Stimulated activated CD4-positive, alpha-beta T cell treated with anti-CD3 and anti-CD28 coated beads, Interleukin-1b, Interleukin-23, amount 100 ng/mL, for 48 hours (primary cell): Measurements from ENCODE around the gene C1orf56.

Experiments used
- DNase-seq: peaks from one replicate; pipeline ENCODE4 v3.0.0-alpha.2; 2020

The C1orf56 gene

GRCh38 chr1:151047591-151047924 lies at the start of gene C1orf56:
TSS of gene C1orf56 (plus strand) at chr1:151047751. CDS start at chr1:151047848, 97 bp downstream.
- peak; percentile 48 for DNase-seq

- DNase-seq = no peak
These were observed 49.6 kb upstream of the C1orf56 start for GRCh38 chr1:150997949-150998348.

GRCh38 chr1:150999051-150999674 lies 48.4 kb upstream of the C1orf56 start:
- DNase-seq = peak; percentile 31

GRCh38 chr1:150999926-151000325 lies 47.6 kb upstream of the C1orf56 start:
- DNase-seq = no peak

- DNase-seq = no peak
These were observed 47.1 kb upstream of the C1orf56 start for GRCh38 chr1:151000408-151000807.

- no peak for DNase-seq
These were observed 45.9 kb upstream of the C1orf56 start for GRCh38 chr1:151001602-151002001.

- DNase-seq = no peak
These were observed 45.5 kb upstream of the C1orf56 start for GRCh38 chr1:151002051-151002450.

GRCh38 chr1:151002611-151003010 lies 44.9 kb upstream of the C1orf56 start:
- DNase-seq = no peak

GRCh38 chr1:151003180-151003579 lies 44.4 kb upstream of the C1orf56 start:
- DNase-seq = no peak

GRCh38 chr1:151005729-151006319 lies 41.7 kb upstream of the C1orf56 start:
- no peak for DNase-seq

- peak; percentile 46 for DNase-seq
These were observed 41.1 kb upstream of the C1orf56 start, which contains the start of gene MINDY1 for GRCh38 chr1:151006327-151007052. TSS of gene MINDY1 (minus strand) at chr1:151006902. CDS start at chr1:151002617, 4,285 bp downstream.

GRCh38 chr1:151007853-151008243 lies 39.7 kb upstream of the C1orf56 start:
- DNase-seq = no peak

GRCh38 chr1:151008244-151009205 lies 39.0 kb upstream of the C1orf56 start, which contains the start of gene PRUNE1:
TSS of gene PRUNE1 (plus strand) at chr1:151008449. CDS start at chr1:151008633, 184 bp downstream.
- DNase-seq = peak; percentile 97

GRCh38 chr1:151009206-151009587 lies 38.4 kb upstream of the C1orf56 start:
- DNase-seq = no peak

GRCh38 chr1:151009674-151010345 lies 37.7 kb upstream of the C1orf56 start:
- no peak for DNase-seq

GRCh38 chr1:151010346-151010726 lies 37.2 kb upstream of the C1orf56 start:
- no peak for DNase-seq

- no peak for DNase-seq
These were observed 36.2 kb upstream of the C1orf56 start for GRCh38 chr1:151011154-151011850.

GRCh38 chr1:151012684-151013471 lies 34.7 kb upstream of the C1orf56 start:
- DNase-seq = no peak

GRCh38 chr1:151013518-151013917 lies 34.0 kb upstream of the C1orf56 start:
- no peak for DNase-seq

GRCh38 chr1:151024540-151025146 lies 22.9 kb upstream of the C1orf56 start:
- DNase-seq = peak; percentile 81
